Activated CD8-positive, alpha-beta memory T cell treated with anti-CD3 and anti-CD28 coated beads, Interleukin-2, amount 50 U/mL, for 4 hours (primary cell): ENCODE measurements around the gene FAM20A.
"Not testable (repeated sequence)": the region's sequence is repeated elsewhere in the genome, so short reads cannot be mapped to it uniquely, and the experiment has no call there.

ENCODE experiments used
- DNase-seq: peaks from one replicate; pipeline ENCODE4 v3.0.0-alpha.2; 2020

The FAM20A gene

GRCh38 chr17:68564415-68565111 lies 36.6 kb downstream of the FAM20A start:
- no peak for DNase-seq

- DNase-seq, result no peak
Measured at GRCh38 chr17:68562736-68563135, 38.4 kb downstream of the FAM20A start.

DNA sequence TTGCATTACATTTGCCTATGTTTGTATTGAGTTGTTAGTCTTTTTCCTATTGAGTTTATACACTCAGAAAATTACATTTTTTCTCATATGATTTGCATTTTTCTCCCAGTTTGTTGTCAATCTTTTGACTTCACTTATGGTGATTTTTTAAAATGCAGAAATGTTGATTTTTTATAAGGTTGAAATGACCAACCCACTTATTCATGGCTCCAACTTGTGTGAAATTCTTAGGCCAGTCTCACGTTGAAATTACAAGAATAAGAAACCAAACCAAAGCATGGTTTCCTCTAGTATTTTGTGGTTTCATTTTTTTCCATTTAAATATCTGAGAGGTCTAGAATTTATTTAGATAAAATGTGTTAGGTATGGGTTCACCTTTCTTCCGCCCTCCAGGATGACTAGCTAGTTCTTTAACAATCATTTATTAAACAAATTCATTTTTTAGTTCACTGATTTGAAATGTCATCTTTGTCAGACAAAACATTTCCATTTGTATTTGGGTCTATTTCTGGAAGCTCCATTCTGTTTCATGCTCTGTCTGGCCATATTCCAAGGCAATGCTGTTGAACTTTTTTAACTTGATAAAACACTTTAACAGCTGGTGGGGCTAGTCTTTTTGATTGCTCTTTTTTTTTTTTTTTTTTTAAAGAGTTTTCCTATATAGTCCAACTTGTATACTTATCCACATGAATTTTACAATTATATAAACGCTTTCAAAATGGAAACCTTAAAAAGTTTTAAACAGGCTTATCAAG lies 40.0 kb downstream of the FAM20A start:
- DNase-seq, result no peak

DNA sequence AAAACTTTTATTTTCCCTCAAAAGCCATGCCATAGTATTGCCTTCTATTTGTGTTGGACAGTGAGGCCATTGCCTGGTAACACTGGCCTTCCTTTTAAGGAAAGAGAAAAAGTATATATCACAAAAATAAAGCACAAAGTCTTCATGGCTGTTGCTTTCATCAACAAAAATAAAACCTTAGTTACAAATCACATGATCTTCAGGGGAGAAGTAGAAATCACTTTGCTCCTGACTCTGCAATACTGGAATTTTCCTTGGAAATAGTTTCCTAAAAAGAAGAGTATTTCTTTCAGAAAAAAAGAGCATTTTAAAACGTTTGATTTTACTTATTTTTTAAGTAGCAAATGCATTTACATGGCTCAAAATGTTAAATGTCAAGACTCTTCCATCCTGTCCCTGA lies 41.9 kb downstream of the FAM20A start:
- DNase-seq, result no peak

DNA sequence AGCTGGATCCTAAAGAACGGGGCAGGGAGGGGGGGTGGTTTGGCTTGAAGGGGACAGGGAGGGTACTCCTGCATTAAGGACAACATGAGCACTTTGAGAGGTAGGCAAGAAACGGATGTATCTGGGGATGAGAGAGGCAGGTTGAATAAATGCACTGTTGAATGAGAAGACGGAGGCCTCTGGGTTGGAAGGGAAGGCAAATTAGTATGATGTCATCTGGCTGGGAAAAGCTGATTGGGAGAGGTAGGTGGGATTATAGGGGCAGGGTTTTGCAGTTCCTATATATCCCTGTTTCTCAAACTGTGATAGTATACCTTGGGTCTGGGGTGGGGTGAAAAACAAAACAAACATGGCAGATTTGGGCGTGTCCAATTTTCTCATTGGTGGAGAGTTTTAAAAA lies 44.6 kb downstream of the FAM20A start:
- no peak for DNase-seq

- DNase-seq, result no peak
Measured at GRCh38 chr17:68544111-68544915, 56.9 kb downstream of the FAM20A start.

DNA sequence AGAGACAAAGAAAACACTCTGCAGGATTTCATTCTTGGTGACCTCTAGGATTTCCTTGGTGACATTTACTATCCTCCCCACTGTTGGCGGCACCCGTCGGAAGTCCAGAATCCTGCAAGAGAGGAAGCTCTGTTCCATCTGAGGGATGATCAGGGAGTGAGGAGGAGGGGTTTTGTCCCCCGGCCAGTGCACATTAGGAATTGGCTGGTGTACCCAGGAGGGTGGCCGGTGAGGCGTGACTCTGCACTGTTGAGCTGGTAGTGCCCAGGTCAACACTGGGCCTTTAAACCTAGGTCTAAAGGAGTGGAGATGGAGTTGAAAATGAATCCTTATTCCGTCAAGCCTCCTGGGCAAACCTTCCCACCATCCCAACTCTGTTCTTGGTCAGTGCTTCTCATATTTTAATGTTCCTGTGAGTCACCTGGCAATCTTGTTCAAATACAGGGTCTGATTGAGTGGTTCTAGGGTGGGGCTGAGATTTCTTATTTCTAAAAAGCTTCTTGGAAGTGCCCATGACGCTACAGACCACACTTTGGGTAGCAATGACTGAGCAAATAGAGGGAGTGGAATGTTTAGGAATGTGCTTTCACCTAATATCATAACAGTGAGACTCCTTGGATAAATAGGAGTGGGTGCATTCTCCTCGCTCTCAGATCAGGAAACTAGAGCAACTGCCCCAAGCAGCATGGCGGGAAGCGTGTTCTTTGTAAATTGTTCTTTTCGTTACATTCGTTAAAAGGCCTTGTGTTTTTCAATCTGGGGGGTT lies 58.3 kb downstream of the FAM20A start:
- DNase-seq, result no peak

GRCh38 chr17:68541816-68542215 lies 59.4 kb downstream of the FAM20A start:
- no peak for DNase-seq

DNA sequence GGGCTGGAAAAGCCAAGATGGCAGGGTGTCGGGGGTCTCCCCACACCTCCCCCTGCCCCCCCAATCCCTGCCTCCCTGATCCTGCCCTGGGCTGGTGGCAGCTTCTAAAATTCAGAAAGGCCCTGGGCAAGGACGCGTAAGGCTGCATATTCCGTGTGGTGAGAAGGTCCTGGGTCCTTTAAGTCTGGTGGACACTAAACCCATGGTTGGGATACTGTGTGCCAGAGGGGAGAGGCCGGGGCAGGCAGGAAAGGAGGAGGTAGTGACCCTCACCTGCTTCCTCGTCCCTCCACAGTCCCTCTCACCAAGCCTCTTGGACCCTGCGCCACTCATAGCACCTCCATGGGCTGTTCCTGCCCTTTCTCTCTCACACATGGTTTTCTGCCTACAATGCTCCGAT lies 60.2 kb downstream of the FAM20A start:
- DNase-seq, result no peak

- no peak for DNase-seq
Measured at GRCh38 chr17:68539548-68540467, 61.4 kb downstream of the FAM20A start.

GRCh38 chr17:68535922-68536321 lies 65.2 kb downstream of the FAM20A start:
- no peak for DNase-seq

DNA sequence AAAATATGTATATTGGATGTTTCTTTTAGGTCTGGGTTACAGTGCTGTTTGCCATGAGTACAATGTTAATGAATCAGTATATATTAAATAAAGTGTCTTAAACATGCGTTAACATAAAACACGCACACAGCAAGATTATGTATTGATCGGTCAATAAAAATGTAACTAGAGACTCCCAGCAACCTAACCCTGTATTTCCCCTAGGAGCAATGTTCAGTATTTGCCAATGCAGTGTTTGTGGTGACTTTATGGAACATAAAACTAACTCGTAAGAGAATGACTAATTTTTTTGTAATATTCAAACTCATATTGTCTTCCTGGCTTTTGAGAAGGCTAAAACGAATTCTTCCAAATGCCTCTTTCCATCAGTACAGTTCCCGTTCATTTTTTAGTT lies 66.5 kb downstream of the FAM20A start:
- no peak for DNase-seq

GRCh38 chr17:68533887-68534694 lies 67.1 kb downstream of the FAM20A start:
- no peak for DNase-seq

GRCh38 chr17:68532826-68533225 lies 68.3 kb downstream of the FAM20A start:
- no peak for DNase-seq

GRCh38 chr17:68531252-68531651 lies 69.9 kb downstream of the FAM20A start:
- DNase-seq, result no peak

GRCh38 chr17:68527314-68527713 lies 73.9 kb downstream of the FAM20A start:
- no peak for DNase-seq

- DNase-seq, result no peak
Measured at GRCh38 chr17:68526548-68526947, 74.6 kb downstream of the FAM20A start.

GRCh38 chr17:68522266-68522665 lies 78.9 kb downstream of the FAM20A start:
- no peak for DNase-seq

- no peak for DNase-seq
Measured at GRCh38 chr17:68519911-68520310, 81.3 kb downstream of the FAM20A start.

DNA sequence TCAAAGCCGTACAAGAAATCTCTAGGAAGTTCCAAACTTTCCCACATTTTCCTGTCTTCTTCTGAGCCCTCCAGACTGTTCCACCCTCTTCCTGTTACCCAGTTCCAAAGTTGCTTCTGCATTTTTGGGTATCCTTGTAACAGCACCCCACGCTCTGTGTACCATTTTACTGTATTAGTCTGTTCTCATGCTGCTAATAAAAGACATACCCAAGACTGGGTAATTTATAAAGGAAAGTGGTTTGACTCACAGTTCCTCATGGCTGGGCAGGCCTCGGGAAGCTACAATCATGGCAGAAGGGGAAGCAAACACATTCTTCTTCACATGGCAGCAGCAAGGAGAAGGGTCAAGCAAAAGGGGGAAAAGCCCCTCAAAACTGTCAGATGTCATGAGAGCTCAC lies 82.1 kb downstream of the FAM20A start:
- not testable (repeated sequence) for DNase-seq
